Spleen (tissue), 11 donors: ENCODE measurements around the gene ABI3BP. TPM values are rescaled to one million over a fixed set of nuclear protein-coding genes. Genes with fewer than 3 reads are reported as not detected.

ENCODE experiments used
- DNase-seq: peaks from one replicate; pipeline ENCODE4 v3.0.0-alpha.2; 2020
- H3K27ac ChIP-seq, 8 donors: fragments of 200-600 bp; sonication (generic) in 7 of 8; 1 replicate in 4 of 8; 2 replicates in 4 of 8; pipeline versions ENCODE4 v1.5.0 to v1.8.0; 2016 to 2021; ENCODE audit warnings: inconsistent platforms in 4 of 8, mild to moderate bottlenecking in 4 of 8, moderate library complexity in 1 of 8
- H3K27me3 ChIP-seq, 7 donors: fragments of 200-600 bp; sonication (generic) in 6 of 7; replicated peaks in 1 of 7; 1 replicate in 4 of 7; 2 replicates in 3 of 7; pipeline versions ENCODE4 v1.5.0 to v1.8.0; 2016 to 2021; ENCODE audit warnings: inconsistent platforms in 3 of 7, mild to moderate bottlenecking in 1 of 7
- H3K36me3 ChIP-seq, 6 donors: fragments of 200-600 bp; sonication (generic) in 5 of 6; 1 replicate in 4 of 6; 2 replicates in 2 of 6; pipeline versions ENCODE4 v1.5.0 to v1.8.0; 2016 to 2021; ENCODE audit warnings: inconsistent platforms in 2 of 6
- H3K4me1 ChIP-seq, 6 donors: fragments of 200-600 bp; sonication (generic) in 5 of 6; 1 replicate in 3 of 6; 2 replicates in 3 of 6; pipeline versions ENCODE4 v1.5.0 to v1.8.0; 2016 to 2021; ENCODE audit warnings: inconsistent platforms in 3 of 6
- H3K4me3 ChIP-seq, 8 donors: fragments of 200-600 bp; sonication (generic) in 7 of 8; 1 replicate in 4 of 8; 2 replicates in 4 of 8; pipeline versions ENCODE4 v1.5.0 to v1.8.0; 2016 to 2021; ENCODE audit warnings: inconsistent platforms in 4 of 8, mild to moderate bottlenecking in 4 of 8, moderate library complexity in 2 of 8
- H3K9me3 ChIP-seq, 8 donors: fragments of 200-600 bp; sonication (generic) in 7 of 8; 1 replicate in 4 of 8; 2 replicates in 4 of 8; pipeline versions ENCODE4 v1.5.0 to v1.8.0; 2016 to 2021; ENCODE audit warnings: inconsistent platforms in 4 of 8
- POLR2A ChIP-seq, 3 donors: fragments of 450-650 bp; IDR thresholded peaks; one replicate each; pipeline ENCODE4 v1.5.1; 2017; ENCODE audit warnings: antibody characterized with exemption in 3 of 3, mild to moderate bottlenecking in 1 of 3
- POLR2AphosphoS5 ChIP-seq, 3 donors: sonication (generic); formaldehyde crosslinking; IDR thresholded peaks; one replicate each; pipeline ENCODE4 v1.5.1; 2017; ENCODE audit warnings: antibody characterized with exemption in 3 of 3
- WGBS, 5 donors: extraction: QIAGEN DNeasy Blood & Tissue Kit in 3 of 5; methylation state at CpG; one replicate each; pipeline versions ENCODE4 v1.1.5 to v1.1.7; 2013 to 2018; 5-methylcytosine and 5-hydroxymethylcytosine counted together
- intact Hi-C: fragments of 100-400 bp; cut with DNase I; formaldehyde crosslinking; loops from one replicate; pipeline ENCODE4 v1.15.0; 2023; ENCODE audit warnings: low total_unique reads
- polyA plus RNA-seq, 3 donors: library from polyadenylated mRNA; stranded (reverse); fragments of 200-250 nt; gene quantifications; one replicate each; pipeline ENCODE4 v1.2.1, GENCODE V29; 2013
- total RNA-seq, 7 donors: library from RNA; depleted of rRNA in 3 of 7; stranded (reverse); fragments of >200 nt in 3 of 7; fragmentation: NEBNext Ultra II Directional in 4 of 7; extraction: Animal tissue kit (Norgen Biotek cat#: 25700) in 4 of 7; gene quantifications; one replicate each; pipeline versions ENCODE4 v1.1.0 to v1.2.1, GENCODE V29; 2016 to 2021
- TF ChIP-seq, protein P1 (sequence below), 11 experiments: fragments of 200-600 bp in 7 of 11; fragments of 450-650 bp in 4 of 11; sonication (generic) in 4 of 11; IDR thresholded peaks in 8 of 11; conservative IDR thresholded peaks in 3 of 11; 1 replicate in 7 of 11; 2 replicates in 4 of 11; pipeline versions ENCODE4 v1.4.0 to v1.8.0; 2016 to 2021; ENCODE audit warnings: antibody characterized with exemption in 11 of 11, inconsistent platforms in 4 of 11, mild to moderate bottlenecking in 1 of 11
- donor health status: healthy with polysubstance abuse.
- donor health status: DM: no; HTN: no; CAD: no; lungs with moderate emphysema.
- donor health status: DM: no; HTN: no; CAD: no.
- donor health status: Bipolar disorder and iron deficiency.
- donor health status: healthy.
- donor health status: DM: no; HTN: no; CAD: no.
- donor health status: DM: yes; HTN: yes; CAD: no.

The ABI3BP gene
- total and polyA plus RNA-seq, 10 donors, result 4.2 to 29.9 (median 16.3) TPM

DNA sequence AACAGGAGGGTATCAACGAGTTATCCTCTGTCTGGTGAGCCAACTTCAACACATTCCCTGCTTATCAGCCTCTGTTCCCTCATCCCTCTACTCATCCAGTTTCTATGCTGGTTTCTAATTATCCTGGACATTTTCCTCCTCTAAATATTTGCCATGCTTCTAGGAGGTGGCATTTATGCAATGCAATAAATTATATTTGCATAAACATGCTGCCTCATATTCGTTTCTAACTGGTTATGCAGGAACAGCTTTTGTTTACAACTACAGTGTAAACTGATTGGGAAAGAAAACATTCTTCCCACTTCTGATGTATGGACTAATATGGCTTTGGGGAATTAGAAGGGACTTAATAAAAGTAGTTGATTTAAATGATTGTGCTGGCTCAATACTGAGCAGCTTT, 161.6 kb downstream of the ABI3BP start:
- Histone ChIP-seq H3K27ac (no peak overlapping the region), H3K9me3 (no peaks in the 10 kb centered on the region), H3K36me3 (no peaks in the 10 kb centered on the region), H3K4me3 (no peak overlapping the region), H3K4me1 (no peaks in the 10 kb centered on the region), H3K27me3 (no peaks in the 10 kb centered on the region)
- no peak for TF ChIP-seq POLR2A (IDR thresholded peaks at IDR 0.05)
- TF ChIP-seq, protein P1, sequence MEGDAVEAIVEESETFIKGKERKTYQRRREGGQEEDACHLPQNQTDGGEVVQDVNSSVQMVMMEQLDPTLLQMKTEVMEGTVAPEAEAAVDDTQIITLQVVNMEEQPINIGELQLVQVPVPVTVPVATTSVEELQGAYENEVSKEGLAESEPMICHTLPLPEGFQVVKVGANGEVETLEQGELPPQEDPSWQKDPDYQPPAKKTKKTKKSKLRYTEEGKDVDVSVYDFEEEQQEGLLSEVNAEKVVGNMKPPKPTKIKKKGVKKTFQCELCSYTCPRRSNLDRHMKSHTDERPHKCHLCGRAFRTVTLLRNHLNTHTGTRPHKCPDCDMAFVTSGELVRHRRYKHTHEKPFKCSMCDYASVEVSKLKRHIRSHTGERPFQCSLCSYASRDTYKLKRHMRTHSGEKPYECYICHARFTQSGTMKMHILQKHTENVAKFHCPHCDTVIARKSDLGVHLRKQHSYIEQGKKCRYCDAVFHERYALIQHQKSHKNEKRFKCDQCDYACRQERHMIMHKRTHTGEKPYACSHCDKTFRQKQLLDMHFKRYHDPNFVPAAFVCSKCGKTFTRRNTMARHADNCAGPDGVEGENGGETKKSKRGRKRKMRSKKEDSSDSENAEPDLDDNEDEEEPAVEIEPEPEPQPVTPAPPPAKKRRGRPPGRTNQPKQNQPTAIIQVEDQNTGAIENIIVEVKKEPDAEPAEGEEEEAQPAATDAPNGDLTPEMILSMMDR (IDR thresholded peaks at IDR 0.05 in 8 of 11, conservative IDR thresholded peaks at IDR 0.05 in 3 of 11), result no peak
- no peak for TF ChIP-seq POLR2AphosphoS5 (IDR thresholded peaks at IDR 0.05)
- intact Hi-C loops, result no loop called here
- 51 to 77% (median 68%) methylated on average over 2 of the region's 2 CpGs for WGBS, 5 donors
- no peak for DNase-seq

GRCh38 chr3:100830931-100831330, 162.3 kb downstream of the ABI3BP start:
- Histone ChIP-seq H3K27ac (no peak overlapping the region), H3K27me3 (no peaks in the 10 kb centered on the region), H3K4me1 (no peaks in the 10 kb centered on the region), H3K9me3 (no peaks in the 10 kb centered on the region), H3K4me3 (no peak overlapping the region), H3K36me3 (no peaks in the 10 kb centered on the region)
- TF ChIP-seq POLR2A (IDR thresholded peaks at IDR 0.05), result no peak
- TF ChIP-seq, protein P1 (IDR thresholded peaks at IDR 0.05 in 8 of 11, conservative IDR thresholded peaks at IDR 0.05 in 3 of 11), result no peak
- TF ChIP-seq POLR2AphosphoS5 (IDR thresholded peaks at IDR 0.05), result no peak
- DNase-seq, result no peak
- intact Hi-C loops, result no loop called here

DNA sequence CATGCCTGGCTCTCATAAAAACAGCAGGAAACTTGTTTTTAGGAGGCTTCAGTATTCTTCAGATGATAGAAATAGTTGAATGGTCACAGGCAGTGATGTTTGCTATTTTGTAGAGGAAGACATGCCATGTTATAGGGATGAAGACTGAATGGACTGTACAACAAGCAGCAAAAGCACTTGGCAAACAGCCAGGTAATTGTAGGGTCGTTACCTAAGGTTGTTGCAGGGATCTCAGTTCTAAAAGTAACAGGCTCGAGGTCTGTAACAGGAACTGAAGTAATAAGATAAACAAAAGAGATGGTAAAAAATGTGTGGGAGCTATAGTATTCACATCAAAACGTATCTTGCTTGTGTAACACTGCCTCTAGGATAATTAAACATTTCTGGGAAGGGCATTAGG, 167.6 kb downstream of the ABI3BP start:
- 28 to 47% (median 38%) methylated on average over 3 of the region's 3 CpGs for WGBS, 5 donors
- Histone ChIP-seq H3K27ac (no peak overlapping the region), H3K36me3 (no peaks in the 10 kb centered on the region), H3K27me3 (no peaks in the 10 kb centered on the region), H3K4me3 (no peak overlapping the region), H3K4me1 (no peaks in the 10 kb centered on the region), H3K9me3 (no peaks in the 10 kb centered on the region)
- TF ChIP-seq POLR2AphosphoS5 (IDR thresholded peaks at IDR 0.05), result no peak
- TF ChIP-seq, protein P1 (IDR thresholded peaks at IDR 0.05 in 8 of 11, conservative IDR thresholded peaks at IDR 0.05 in 3 of 11), result no peak
- no peak for TF ChIP-seq POLR2A (IDR thresholded peaks at IDR 0.05)
- DNase-seq, result no peak
- intact Hi-C loops, result no loop called here

GRCh38 chr3:100815583-100815982, 177.6 kb downstream of the ABI3BP start:
- DNase-seq, result no peak
- no peak for TF ChIP-seq POLR2A (IDR thresholded peaks at IDR 0.05)
- TF ChIP-seq, protein P1 (IDR thresholded peaks at IDR 0.05 in 8 of 11, conservative IDR thresholded peaks at IDR 0.05 in 3 of 11), result no peak
- TF ChIP-seq POLR2AphosphoS5 (IDR thresholded peaks at IDR 0.05), result no peak
- Histone ChIP-seq H3K27me3 (no peaks in the 10 kb centered on the region), H3K36me3 (no peaks in the 10 kb centered on the region), H3K4me3 (no peak overlapping the region), H3K9me3 (no peaks in the 10 kb centered on the region), H3K27ac (no peak overlapping the region), H3K4me1 (no peaks in the 10 kb centered on the region)
- 80 to 89% (median 88%) methylated on average over 3 of the region's 3 CpGs for WGBS, 5 donors
- intact Hi-C loops, result no loop called here
